Measurements from ENCODE around the gene EHMT1. TPM values are rescaled to one million over a fixed set of nuclear protein-coding genes. Genes with fewer than 3 reads are reported as not detected.

The EHMT1 gene
- total RNA-seq, 2 donors from 2014 or later = 24.1 to 34.6 TPM

- Histone ChIP-seq H3K4me1 (no peaks in the 10 kb centered on the region), H3K4me3 (no peak overlapping the region), H3K27ac (no peak overlapping the region), H3K9me3 (peaks cover 0 to 5% of the 10 kb centered on the region in 2 donors), H3K27me3 (no peaks in the 10 kb centered on the region), H3K36me3 (peaks cover 31% of the 10 kb centered on the region)
- DNase-seq (ENCODE audit: low spot score) = no peak
- TF ChIP-seq CTCF (IDR thresholded peaks at IDR 0.05) = no peak
Measured at GRCh38 chr9:137750566-137750965, 131.8 kb downstream of the EHMT1 start.

DNA sequence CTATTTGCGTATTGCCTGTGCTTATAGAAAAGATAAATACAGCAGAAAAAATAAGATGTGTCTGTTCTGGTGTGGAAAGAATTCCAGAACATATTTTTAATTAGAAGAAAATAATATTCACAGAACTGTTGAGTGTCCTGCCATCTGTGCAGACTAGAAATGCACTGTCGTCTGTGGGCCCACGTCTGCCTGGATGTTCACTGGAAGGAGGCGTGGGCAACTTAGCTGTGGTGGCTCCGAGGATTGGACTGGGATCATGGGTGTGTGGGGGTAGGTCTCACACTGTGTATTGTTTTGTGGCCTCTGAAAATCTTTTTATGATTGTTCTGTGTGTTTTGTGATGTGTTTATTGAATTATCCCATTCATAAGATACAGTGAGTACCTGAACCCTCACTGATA is 132.8 kb downstream of the EHMT1 start:
- no peak for DNase-seq (ENCODE audit: low spot score)
- Histone ChIP-seq H3K27me3 (no peaks in the 10 kb centered on the region), H3K36me3 (peaks cover 26% of the 10 kb centered on the region), H3K4me1 (no peaks in the 10 kb centered on the region), H3K4me3 (no peak overlapping the region), H3K27ac (no peak overlapping the region), H3K9me3 (peaks cover 0 to 6% of the 10 kb centered on the region in 2 donors)
- no peak for TF ChIP-seq CTCF (IDR thresholded peaks at IDR 0.05)

- H3K36me3 ChIP-seq = peaks cover 26% of the 10 kb centered on the region
- H3K27me3 ChIP-seq = no peaks in the 10 kb centered on the region
- H3K9me3 ChIP-seq = peaks cover 0 to 6% of the 10 kb centered on the region in 2 donors
- no peak for TF ChIP-seq CTCF (IDR thresholded peaks at IDR 0.05)
- no peaks in the 10 kb centered on the region for H3K4me1 ChIP-seq
- no peak for DNase-seq (ENCODE audit: low spot score)
- H3K27ac ChIP-seq = no peak overlapping the region
- no peak overlapping the region for H3K4me3 ChIP-seq
Measured at GRCh38 chr9:137752426-137752825, 133.6 kb downstream of the EHMT1 start.

- H3K4me1 ChIP-seq = no peaks in the 10 kb centered on the region
- no peak for TF ChIP-seq CTCF (IDR thresholded peaks at IDR 0.05)
- H3K27me3 ChIP-seq = no peaks in the 10 kb centered on the region
- peaks cover 33% of the 10 kb centered on the region for H3K36me3 ChIP-seq
- no peak overlapping the region for H3K27ac ChIP-seq
- DNase-seq (ENCODE audit: low spot score) = no peak
- peaks cover 0 to 6% of the 10 kb centered on the region in 2 donors for H3K9me3 ChIP-seq
- H3K4me3 ChIP-seq = no peak overlapping the region
Measured at GRCh38 chr9:137753192-137753765, 134.5 kb downstream of the EHMT1 start.

DNA sequence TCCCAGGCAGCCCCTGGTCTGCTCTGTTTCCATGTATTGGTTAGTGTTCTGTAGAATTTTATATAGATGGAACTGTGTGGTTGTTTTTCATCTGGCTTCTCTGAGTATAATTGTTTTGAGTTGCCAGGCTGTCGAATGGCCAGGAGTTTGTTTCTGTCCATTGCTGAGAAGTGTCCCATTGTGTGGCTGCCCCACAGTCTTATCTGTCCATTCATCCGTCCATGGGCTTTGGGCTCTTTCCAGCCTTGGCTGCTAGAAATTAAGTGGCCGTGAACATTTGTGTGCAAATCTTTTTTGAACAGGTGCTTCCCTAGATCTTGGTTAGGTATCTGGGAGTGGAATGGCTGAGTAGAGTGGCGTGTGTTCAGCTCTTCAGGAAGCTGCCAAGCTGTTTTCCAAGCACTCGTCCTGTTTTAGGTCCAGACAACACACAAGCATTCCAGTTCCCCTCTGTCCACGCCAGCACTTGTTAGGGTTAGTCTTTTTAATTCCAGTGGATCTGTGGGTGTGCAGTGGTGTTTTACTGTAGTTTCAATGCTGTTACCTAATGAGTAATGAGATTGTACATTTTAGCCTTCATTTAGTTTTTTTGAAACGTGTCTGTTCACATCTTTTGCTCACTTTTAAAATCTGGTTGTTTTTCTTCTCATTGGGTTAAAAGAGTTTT is 136.6 kb downstream of the EHMT1 start:
- H3K27me3 ChIP-seq = no peaks in the 10 kb centered on the region
- H3K4me1 ChIP-seq = no peaks in the 10 kb centered on the region
- peaks cover 47% of the 10 kb centered on the region for H3K36me3 ChIP-seq
- H3K27ac ChIP-seq = no peak overlapping the region
- no peak for DNase-seq (ENCODE audit: low spot score)
- H3K4me3 ChIP-seq = no peak overlapping the region
- peaks cover 0 to 6% of the 10 kb centered on the region in 2 donors for H3K9me3 ChIP-seq
- TF ChIP-seq CTCF (IDR thresholded peaks at IDR 0.05) = no peak

Measured in right atrium auricular region (tissue), 2 donors.